ENCODE data around the gene GRIK5. TPM values are rescaled to one million over a fixed set of nuclear protein-coding genes. Genes with fewer than 3 reads are reported as not detected.

GRIK5 gene
- total RNA-seq (ENCODE audit: low replicate concordance): 0.08 and 0.18 TPM in 2 replicates

DNA sequence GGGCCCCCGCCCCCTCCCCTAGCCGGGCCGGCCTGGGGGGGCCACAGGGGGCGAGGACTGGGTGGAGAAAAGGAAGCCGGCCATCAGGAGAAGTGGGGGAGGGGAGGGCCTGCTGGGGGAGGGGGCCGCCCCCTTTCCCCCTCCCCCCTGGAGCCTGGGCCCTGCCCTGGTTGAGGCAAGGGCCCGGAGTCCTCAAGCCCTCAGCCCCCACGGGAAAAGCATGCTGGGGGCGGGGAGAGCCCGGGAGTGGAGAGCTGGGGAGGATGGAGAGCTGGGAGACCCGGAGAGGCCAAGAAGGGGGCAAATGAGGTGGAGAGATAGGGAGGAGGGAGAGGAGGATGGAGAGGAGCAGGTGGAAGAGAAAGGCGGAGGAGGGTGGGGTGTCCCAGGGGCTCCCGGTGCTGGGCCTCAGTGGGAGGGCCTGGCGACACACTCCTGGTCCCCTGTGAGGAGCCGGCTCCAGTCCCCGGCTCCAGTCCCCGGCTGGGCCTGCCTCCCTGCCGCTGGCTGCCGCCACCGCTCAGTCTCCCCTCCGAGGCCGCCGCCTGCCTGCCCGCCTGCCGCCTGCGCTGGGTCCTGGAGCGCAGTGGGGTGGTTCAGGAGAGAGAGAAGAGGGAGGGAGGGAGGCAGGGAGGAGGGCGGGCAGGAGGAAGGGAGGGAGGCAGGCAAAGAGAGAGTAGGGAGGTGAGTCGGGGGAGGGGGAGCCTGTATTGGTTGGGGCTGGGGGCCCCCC, at the start of gene GRIK5:
GRIK5 (minus strand) TSS at position 588 of the 733 bp plus-strand sequence. CDS start 4,436 bp downstream, outside the sequence.
- DNase-seq (ENCODE audit: low read depth): no peak
- no peak within 1 kb of the TSS for H3K4me3 ChIP-seq (ENCODE audit: low read depth, low read length)
- no peak for TF ChIP-seq CTCF (IDR thresholded peaks at IDR 0.05; ENCODE audit: insufficient read depth, low read length)

- DNase-seq (ENCODE audit: low read depth): no peak
- TF ChIP-seq CTCF (IDR thresholded peaks at IDR 0.05; ENCODE audit: insufficient read depth, low read length): no peak
- no peak overlapping the region for H3K4me3 ChIP-seq (ENCODE audit: low read depth, low read length)
Observed at GRCh38 chr19:42117076-42117475, 47.1 kb upstream of the GRIK5 start.

DNA sequence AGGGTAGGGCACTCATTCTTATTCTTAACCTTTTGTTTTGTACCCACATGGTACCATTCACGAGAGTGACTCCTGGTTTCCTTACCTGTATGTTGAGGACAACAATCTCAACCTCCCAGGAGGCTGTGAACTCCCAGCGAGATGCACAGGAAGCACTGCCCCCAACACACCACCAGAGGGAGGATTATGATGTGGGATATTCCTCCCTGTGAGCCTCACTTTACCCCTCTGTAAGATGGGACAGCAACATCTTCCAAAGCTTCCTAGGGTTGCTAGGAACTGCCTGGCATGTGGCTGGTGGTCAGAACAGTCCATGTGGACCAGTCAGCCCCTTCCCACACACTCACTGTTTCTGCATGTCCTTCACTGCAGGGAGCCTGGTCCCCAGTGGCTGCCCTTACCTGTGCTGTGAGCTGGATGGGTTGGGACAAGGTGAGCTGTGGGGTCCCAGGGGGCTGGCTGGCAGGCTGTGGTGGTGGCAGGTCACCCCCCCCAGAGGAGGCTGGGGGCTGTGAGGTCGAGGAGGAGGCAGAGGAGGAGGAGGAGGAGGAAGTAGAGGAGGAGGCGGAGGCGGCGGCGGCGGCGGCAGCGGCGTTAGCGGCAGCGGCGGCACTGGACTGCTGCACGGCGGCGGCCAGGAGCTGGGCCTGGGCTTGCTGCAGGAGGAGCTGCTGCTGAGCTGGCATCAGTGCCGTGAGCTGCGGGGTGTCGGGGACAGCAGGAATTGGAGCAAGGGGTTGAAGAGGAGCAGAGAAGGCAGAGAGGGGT, 46.5 kb upstream of the GRIK5 start:
- no peak for TF ChIP-seq CTCF (IDR thresholded peaks at IDR 0.05; ENCODE audit: insufficient read depth, low read length)
- DNase-seq (ENCODE audit: low read depth): no peak
- no peak overlapping the region for H3K4me3 ChIP-seq (ENCODE audit: low read depth, low read length)

GRCh38 chr19:42115705-42116104, 45.7 kb upstream of the GRIK5 start:
- no peak for DNase-seq (ENCODE audit: low read depth)
- H3K4me3 ChIP-seq (ENCODE audit: low read depth, low read length): no peak overlapping the region
- no peak for TF ChIP-seq CTCF (IDR thresholded peaks at IDR 0.05; ENCODE audit: insufficient read depth, low read length)

GRCh38 chr19:42115219-42115618, 45.2 kb upstream of the GRIK5 start:
- DNase-seq (ENCODE audit: low read depth): peak; percentile 29
- H3K4me3 ChIP-seq (ENCODE audit: low read depth, low read length): no peak overlapping the region
- TF ChIP-seq CTCF (IDR thresholded peaks at IDR 0.05; ENCODE audit: insufficient read depth, low read length): no peak

DNA sequence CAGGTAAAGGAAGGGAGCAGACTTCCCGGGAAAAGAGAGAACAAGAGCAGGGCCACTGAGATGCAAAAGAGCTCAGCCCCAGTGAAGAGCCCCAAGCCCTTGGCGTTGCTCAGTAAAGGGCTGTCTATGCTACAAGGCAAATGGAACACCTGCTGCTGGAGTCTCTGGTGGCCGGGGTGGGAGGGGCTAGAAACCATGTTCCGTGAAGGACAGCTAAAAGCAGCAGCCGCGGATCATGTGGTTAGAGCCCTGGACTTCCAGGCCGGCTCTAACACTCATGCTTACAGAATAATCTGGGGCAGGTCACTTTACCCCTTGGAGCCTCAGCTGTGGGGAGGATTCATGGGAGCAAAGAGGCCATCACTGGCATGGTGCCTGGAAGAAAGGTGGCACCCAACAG, 44.4 kb upstream of the GRIK5 start:
- no peak for DNase-seq (ENCODE audit: low read depth)
- H3K4me3 ChIP-seq (ENCODE audit: low read depth, low read length): no peak overlapping the region
- TF ChIP-seq CTCF (IDR thresholded peaks at IDR 0.05; ENCODE audit: insufficient read depth, low read length): no peak
